BJ (cell line): ENCODE results near the gene PIKFYVE. TPM values are rescaled to one million over a fixed set of nuclear protein-coding genes. Genes with fewer than 3 reads are reported as not detected.
A peak's percentile ranks its signal among the peaks of the same experiment; 100 is the strongest.

ENCODE experiments used
- CTCF ChIA-PET: fragments of 350-600 bp; formaldehyde crosslinking; extraction: SDS; loops from one replicate; lab custom pipeline; 2021; ENCODE audit warnings: antibody characterized with exemption, inconsistent platforms; lab: Yijun Ruan, JAX
- POLR2A ChIA-PET: fragments of 300-600 bp; sonication (Branson Sonifier 250); formaldehyde crosslinking; extraction: SDS; loops from one replicate; lab custom pipeline; 2021; ENCODE audit warnings: antibody characterized with exemption; lab: Charles Lee
- DNase-seq: peaks from one replicate; pipeline ENCODE4 v3.0.0-alpha.2; 2011; ENCODE audit warnings: low read depth
- H3K27me3 ChIP-seq: 2 replicates; pipeline ENCODE4 v1.6.0; 2011; ENCODE audit warnings: low read length; ENCODE audit not compliant: control insufficient read depth, insufficient read depth
- H3K36me3 ChIP-seq: 2 replicates; pipeline ENCODE4 v1.5.1; 2011; ENCODE audit warnings: low read length; ENCODE audit not compliant: control insufficient read depth, insufficient read depth
- H3K4me3 ChIP-seq: 2 replicates; pipeline ENCODE4 v1.5.1; 2011; ENCODE audit warnings: low read depth, mild to moderate bottlenecking, control low read depth, low read length
- polyA plus RNA-seq: library from polyadenylated mRNA; depleted of rRNA; stranded (reverse); fragments of >200 nt; gene quantifications from 2 replicates; pipeline ENCODE4 v1.2.3, GENCODE V29; 2011
- TF ChIP-seq, protein P1 (sequence below): IDR thresholded peaks from 2 replicates; pipeline ENCODE4 v1.5.1; 2011; ENCODE audit warnings: low read depth, mild to moderate bottlenecking, control low read depth, inconsistent platforms, low read length, moderate library complexity; ENCODE audit not compliant: insufficient read depth

The PIKFYVE gene
- polyA plus RNA-seq, 1 experiment, result 11.5 TPM

DNA sequence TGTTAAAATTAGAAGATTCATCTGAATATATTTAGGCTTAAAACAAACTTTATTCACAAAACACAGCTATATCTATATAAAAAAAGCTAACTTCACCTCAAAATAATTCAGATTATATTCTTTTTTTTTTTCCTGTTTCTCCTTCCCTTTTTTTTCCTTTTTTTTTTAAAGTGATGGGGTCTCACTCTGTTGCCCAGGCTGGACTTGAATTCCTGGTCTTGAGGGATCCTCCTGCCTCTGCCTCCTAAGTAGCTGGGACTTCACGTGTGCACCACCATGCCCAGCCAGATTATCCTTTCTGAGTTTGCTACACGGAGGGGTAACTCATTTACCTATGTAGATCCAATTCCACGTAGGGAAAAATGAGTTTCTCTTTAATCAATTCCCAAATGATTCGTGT, 15.0 kb upstream of the PIKFYVE start:
- no peaks in the 10 kb centered on the region for H3K27me3 ChIP-seq
- H3K36me3 ChIP-seq, result peaks cover 1% of the 10 kb centered on the region
- POLR2A ChIA-PET, result no interaction called here
- TF ChIP-seq, protein P1, sequence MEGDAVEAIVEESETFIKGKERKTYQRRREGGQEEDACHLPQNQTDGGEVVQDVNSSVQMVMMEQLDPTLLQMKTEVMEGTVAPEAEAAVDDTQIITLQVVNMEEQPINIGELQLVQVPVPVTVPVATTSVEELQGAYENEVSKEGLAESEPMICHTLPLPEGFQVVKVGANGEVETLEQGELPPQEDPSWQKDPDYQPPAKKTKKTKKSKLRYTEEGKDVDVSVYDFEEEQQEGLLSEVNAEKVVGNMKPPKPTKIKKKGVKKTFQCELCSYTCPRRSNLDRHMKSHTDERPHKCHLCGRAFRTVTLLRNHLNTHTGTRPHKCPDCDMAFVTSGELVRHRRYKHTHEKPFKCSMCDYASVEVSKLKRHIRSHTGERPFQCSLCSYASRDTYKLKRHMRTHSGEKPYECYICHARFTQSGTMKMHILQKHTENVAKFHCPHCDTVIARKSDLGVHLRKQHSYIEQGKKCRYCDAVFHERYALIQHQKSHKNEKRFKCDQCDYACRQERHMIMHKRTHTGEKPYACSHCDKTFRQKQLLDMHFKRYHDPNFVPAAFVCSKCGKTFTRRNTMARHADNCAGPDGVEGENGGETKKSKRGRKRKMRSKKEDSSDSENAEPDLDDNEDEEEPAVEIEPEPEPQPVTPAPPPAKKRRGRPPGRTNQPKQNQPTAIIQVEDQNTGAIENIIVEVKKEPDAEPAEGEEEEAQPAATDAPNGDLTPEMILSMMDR, result no peak
- CTCF ChIA-PET, result no interaction called here
- no peak for DNase-seq
- H3K4me3 ChIP-seq, result no peak overlapping the region

DNA sequence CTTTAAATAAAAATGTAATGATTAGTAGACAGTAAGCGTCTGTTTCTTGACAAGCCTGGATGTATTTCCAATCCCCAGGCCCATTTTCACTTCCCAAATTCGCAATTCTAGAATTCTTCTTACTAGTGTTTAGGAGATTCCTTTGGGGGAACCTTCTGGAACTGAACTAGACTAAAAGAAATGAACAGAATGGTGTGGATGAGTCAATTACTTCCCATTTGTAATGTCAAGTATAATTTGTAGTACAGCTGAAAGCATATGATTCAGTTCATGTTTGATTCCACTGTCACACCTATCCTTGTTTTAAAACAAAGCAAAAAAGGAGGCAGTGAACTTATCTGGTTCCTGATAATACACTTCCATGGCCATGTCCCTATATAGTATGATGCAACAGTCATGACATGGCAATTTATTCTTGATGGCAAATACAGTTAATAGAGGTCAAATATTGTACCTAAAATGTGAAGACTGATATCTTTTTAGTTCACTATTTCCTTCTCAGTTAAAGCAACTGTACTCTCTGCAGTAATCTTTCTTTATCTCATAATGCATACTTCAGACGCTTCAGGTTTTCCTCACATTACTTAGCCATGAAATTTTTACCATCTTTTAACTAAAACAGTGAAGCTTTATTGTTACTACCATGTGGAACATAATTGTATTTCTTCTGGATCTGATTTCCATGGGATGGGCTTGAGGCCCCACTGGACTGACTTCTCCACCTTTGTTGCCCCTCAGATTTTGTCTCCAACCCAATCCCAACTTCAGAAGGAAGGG, 13.2 kb upstream of the PIKFYVE start:
- Histone ChIP-seq H3K4me3 (no peak overlapping the region), H3K27me3 (no peaks in the 10 kb centered on the region), H3K36me3 (no peaks in the 10 kb centered on the region; the same call in 1 of the 2 replicates)
- ChIA-PET CTCF (interaction anchor here (0.8 to 3.2 kb wide), 4 partner anchors 13 to 77 kb away, joined by 4 to 21 read pairs (median 10); partner anchors contain the start of gene PIKFYVE), POLR2A (interaction anchor here (0.6 kb wide), 1 partner anchor 28 kb away, joined by 4 read pairs; no protein-coding TSS in a partner anchor)
- no peak for DNase-seq
- TF ChIP-seq, protein P1, result no peak

DNA sequence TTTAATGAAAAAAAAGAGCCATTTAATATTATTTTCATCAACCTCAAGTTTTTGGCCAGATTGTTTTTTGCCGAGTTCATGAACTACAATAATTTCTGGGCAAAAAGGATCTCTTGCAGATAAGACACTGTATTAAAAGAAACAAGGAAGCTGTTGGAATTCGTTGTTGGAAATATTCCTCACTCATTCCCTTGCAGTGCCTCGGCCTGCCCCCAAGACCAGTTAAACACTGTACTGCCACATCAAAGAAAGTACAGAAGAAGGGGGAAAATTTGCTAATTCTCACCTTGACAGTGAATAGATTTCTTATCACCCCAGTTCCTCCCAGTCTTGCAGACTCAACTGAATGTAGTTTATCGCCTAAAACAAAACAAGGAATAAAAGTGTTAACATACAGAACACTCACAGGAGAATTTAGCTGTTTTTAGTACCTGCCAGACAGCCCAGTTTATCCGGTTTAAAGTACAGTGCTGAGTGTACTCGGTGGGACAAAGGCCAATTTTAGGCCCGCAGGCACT, 12.4 kb upstream of the PIKFYVE start:
- Histone ChIP-seq H3K36me3 (no peaks in the 10 kb centered on the region; the same call in 1 of the 2 replicates), H3K4me3 (peak overlapping the region; percentile 67), H3K27me3 (no peaks in the 10 kb centered on the region)
- TF ChIP-seq, protein P1, result no peak
- CTCF ChIA-PET, result interaction anchor here (0.6 to 3.2 kb wide), 11 partner anchors 12 to 510 kb away, joined by 3 to 21 read pairs (median 4); partner anchors contain the start of gene PIKFYVE
- POLR2A ChIA-PET, result no interaction called here
- no peak for DNase-seq

DNA sequence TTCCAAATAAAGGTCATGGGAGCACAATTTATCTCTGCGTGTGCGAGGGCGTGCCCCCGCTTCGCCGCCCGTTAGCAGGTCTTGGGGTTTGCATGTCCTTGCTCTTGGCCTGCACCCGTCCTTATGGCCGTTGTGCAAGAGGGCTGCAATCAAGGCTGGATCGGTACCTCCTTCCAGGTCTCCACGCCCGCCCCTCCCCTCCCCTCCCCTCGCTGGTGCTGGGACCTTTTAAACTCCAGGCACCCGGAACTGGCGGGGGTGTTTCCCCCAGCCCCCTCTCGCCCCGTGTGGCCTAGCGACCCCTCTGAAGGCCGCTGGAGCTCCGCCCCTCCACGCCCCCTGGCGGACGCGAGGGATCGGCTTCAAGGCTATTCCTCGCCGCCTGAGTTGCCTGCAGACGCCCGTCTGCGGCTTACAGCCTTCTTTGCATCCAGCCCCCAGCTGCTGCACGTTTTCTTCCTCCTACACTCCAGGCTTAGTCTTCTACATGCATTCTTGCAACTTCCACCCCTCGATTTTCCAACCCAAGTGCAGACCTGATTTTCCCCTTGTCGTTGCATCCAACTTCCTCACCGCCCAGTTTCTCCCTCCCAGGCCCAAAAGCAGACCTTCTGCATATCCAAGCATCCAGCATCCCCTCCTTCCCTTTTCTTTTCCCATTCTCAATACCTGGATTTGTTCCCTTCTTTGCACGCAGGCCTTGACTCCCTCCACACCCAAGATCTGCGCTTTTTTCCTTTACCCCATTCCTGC, 11.8 kb upstream of the PIKFYVE start:
- DNase-seq, result peak; percentile 13

More for the DNA sequence above, 11.8 kb upstream of the PIKFYVE start:
- Histone ChIP-seq H3K27me3 (no peaks in the 10 kb centered on the region), H3K4me3 (peak overlapping the region; percentile 67), H3K36me3 (no peaks in the 10 kb centered on the region; the same call in 1 of the 2 replicates)
- TF ChIP-seq, protein P1, result peak; percentile 93
- ChIA-PET CTCF (interaction anchor here (0.6 to 3.2 kb wide), 14 partner anchors 11 to 774 kb away, joined by 3 to 21 read pairs (median 4); partner anchors contain the start of gene PIKFYVE), POLR2A (interaction anchor here (0.6 kb wide), 1 partner anchor 14 kb away, joined by 4 read pairs; no protein-coding TSS in a partner anchor)
